Neural cell (in vitro differentiated cells): Measurements from ENCODE around the gene KRT20. TPM values are rescaled to one million over a fixed set of nuclear protein-coding genes. Genes with fewer than 3 reads are reported as not detected.

Experiments
- H2AFZ ChIP-seq: fragments of 200-600, 300-800 bp; sonication (generic), shearing (Covaris generic); 2 replicates; pipeline ENCODE4 v1.6.0; 2014; ENCODE audit warnings: low read depth, mild to moderate bottlenecking, antibody characterized with exemption, low read length, moderate library complexity
- H3F3A ChIP-seq: fragments of 200-600 bp; shearing (Covaris generic); 2 replicates; pipeline ENCODE4 v1.6.1; 2016; ENCODE audit warnings: mild to moderate bottlenecking, moderate library complexity, mixed read lengths, antibody characterized with exemption, low read length; ENCODE audit not compliant: insufficient read depth, poor library complexity, severe bottlenecking
- H3K27ac ChIP-seq: fragments of 200-600, 300-800 bp; sonication (generic), shearing (Covaris generic); 2 replicates; pipeline ENCODE4 v1.5.1; 2014; ENCODE audit warnings: mild to moderate bottlenecking, low read length, moderate library complexity
- H3K27me3 ChIP-seq: fragments of 300-800, 200-600 bp; sonication (generic), shearing (Covaris generic); 2 replicates; pipeline ENCODE4 v1.6.0; 2014; ENCODE audit warnings: mild to moderate bottlenecking, low read depth, low read length, moderate library complexity; ENCODE audit not compliant: insufficient read depth
- H3K36me3 ChIP-seq: fragments of 300-800, 200-600 bp; sonication (generic), shearing (Covaris generic); 2 replicates; pipeline ENCODE4 v1.5.1; 2014; ENCODE audit warnings: mild to moderate bottlenecking, antibody characterized with exemption, low read length, moderate library complexity; ENCODE audit not compliant: insufficient read depth
- H3K4me2 ChIP-seq: fragments of 300-800, 200-600 bp; sonication (generic), shearing (Covaris generic); 2 replicates; pipeline ENCODE4 v1.6.0; 2014; ENCODE audit warnings: mild to moderate bottlenecking, low read length
- H3K4me3 ChIP-seq: fragments of 300-800, 200-600 bp; sonication (generic), shearing (Covaris generic); 2 replicates; pipeline ENCODE4 v1.5.1; 2014; ENCODE audit warnings: mild to moderate bottlenecking, low read length, moderate library complexity
- H3K79me2 ChIP-seq: fragments of 200-600 bp; shearing (Covaris generic); replicated peaks from 2 replicates; pipeline ENCODE4 v1.6.0; 2014; ENCODE audit warnings: mild to moderate bottlenecking, low read length, moderate library complexity; ENCODE audit not compliant: insufficient read depth
- H3K9ac ChIP-seq: fragments of 300-800, 200-600 bp; sonication (generic), shearing (Covaris generic); 2 replicates; pipeline ENCODE4 v1.6.1; 2016; ENCODE audit warnings: mild to moderate bottlenecking, low read length, mixed read lengths
- H3K9me2 ChIP-seq: fragments of 200-600 bp; shearing (Covaris generic); 2 replicates; pipeline ENCODE4 v1.6.1; 2016; ENCODE audit warnings: mild to moderate bottlenecking, low read length, mixed read lengths; ENCODE audit not compliant: insufficient read depth
- H3K9me3 ChIP-seq: fragments of 200-600, 300-800 bp; sonication (generic), shearing (Covaris generic); 2 replicates; pipeline ENCODE4 v1.6.1; 2016; ENCODE audit warnings: mild to moderate bottlenecking, mixed run types, low read length, moderate library complexity, mixed read lengths
- H4K20me1 ChIP-seq: fragments of 200-600 bp; shearing (Covaris generic); 2 replicates; pipeline ENCODE4 v1.6.1; 2016; ENCODE audit warnings: mild to moderate bottlenecking, mixed run types; ENCODE audit not compliant: insufficient read depth
- CTCF ChIP-seq: fragments of 450-650 bp; IDR thresholded peaks from 2 replicates; pipeline ENCODE4 v1.5.1; 2014; ENCODE audit warnings: antibody characterized with exemption, mild to moderate bottlenecking, moderate library complexity; ENCODE audit not compliant: poor library complexity, severe bottlenecking
- EP300 ChIP-seq: fragments of 450-650 bp; conservative IDR thresholded peaks from 2 replicates; pipeline ENCODE4 v1.6.1; 2014; ENCODE audit warnings: antibody characterized with exemption, mild to moderate bottlenecking, moderate library complexity; ENCODE audit not compliant: poor library complexity, severe bottlenecking
- EZH2 ChIP-seq: fragments of 200-600, 300-800 bp; shearing (Covaris generic), sonication (generic); IDR thresholded peaks from 2 replicates; pipeline ENCODE4 v1.6.1; 2014; ENCODE audit warnings: antibody characterized with exemption, low read length, borderline replicate concordance, mild to moderate bottlenecking; ENCODE audit not compliant: insufficient read depth, poor library complexity, severe bottlenecking
- MXI1 ChIP-seq: fragments of 450-650 bp; conservative IDR thresholded peaks from 2 replicates; pipeline ENCODE4 v1.6.1; 2014; ENCODE audit warnings: antibody characterized with exemption, mild to moderate bottlenecking; ENCODE audit not compliant: poor library complexity, severe bottlenecking
- POLR2AphosphoS5 ChIP-seq: IDR thresholded peaks from 2 replicates; pipeline ENCODE4 v1.6.1; 2012
- RAD21 ChIP-seq: fragments of 450-650 bp; conservative IDR thresholded peaks from 2 replicates; pipeline ENCODE4 v1.6.1; 2014; ENCODE audit warnings: antibody characterized with exemption, mild to moderate bottlenecking, moderate library complexity
- REST ChIP-seq: IDR thresholded peaks from 2 replicates; pipeline ENCODE4 v1.6.1; 2012; ENCODE audit warnings: borderline replicate concordance
- SMC3 ChIP-seq: fragments of 450-650 bp; conservative IDR thresholded peaks from 2 replicates; pipeline ENCODE4 v1.6.1; 2014; ENCODE audit warnings: antibody characterized with exemption, mild to moderate bottlenecking, moderate library complexity; ENCODE audit not compliant: poor library complexity
- TAF1 ChIP-seq: IDR thresholded peaks from 2 replicates; pipeline ENCODE4 v1.6.1; 2012; ENCODE audit warnings: low read depth
- polyA plus RNA-seq: library from polyadenylated mRNA; depleted of rRNA; stranded (reverse); fragments of >200 nt; gene quantifications from 2 replicates; pipeline ENCODE4 v1.2.3, GENCODE V29; 2014

KRT20 gene
- polyA plus RNA-seq, 1 donor from 2014 or later: not detected

- no peak overlapping the region for H3K27ac ChIP-seq
These were observed 25.4 kb upstream of the KRT20 start for GRCh38 chr17:40910441-40910841.

GRCh38 chr17:40909755-40910154, 24.7 kb upstream of the KRT20 start:
- H3F3A ChIP-seq: no peaks in the 10 kb centered on the region
- H2AFZ ChIP-seq: peak overlapping the region; percentile 84
- no peak overlapping the region for H3K27ac ChIP-seq
- no peaks in the 10 kb centered on the region for H3K36me3 ChIP-seq
- no peaks in the 10 kb centered on the region for H4K20me1 ChIP-seq
- no peaks in the 10 kb centered on the region for H3K9me3 ChIP-seq
- no peak overlapping the region for H3K4me3 ChIP-seq
- no peaks in the 10 kb centered on the region for H3K27me3 ChIP-seq
- H3K4me2 ChIP-seq: no peak overlapping the region
- no peak overlapping the region for H3K9ac ChIP-seq
- H3K9me2 ChIP-seq: no peaks in the 10 kb centered on the region
- no peaks in the 10 kb centered on the region for H3K79me2 ChIP-seq
- no peak for TF ChIP-seq SMC3
- no peak for TF ChIP-seq CTCF
- no peak for TF ChIP-seq TAF1
- no peak for TF ChIP-seq EZH2
- TF ChIP-seq MXI1: no peak
- no peak for TF ChIP-seq EP300

More at GRCh38 chr17:40910441-40910841, 25.4 kb upstream of the KRT20 start:
- no peaks in the 10 kb centered on the region for H3K9me3 ChIP-seq
- no peaks in the 10 kb centered on the region for H3K36me3 ChIP-seq
- H3K79me2 ChIP-seq: no peaks in the 10 kb centered on the region
- H3K9me2 ChIP-seq: no peaks in the 10 kb centered on the region
- TF ChIP-seq MXI1: no peak
- TF ChIP-seq REST: no peak
- no peak for TF ChIP-seq EZH2
- no peak for TF ChIP-seq TAF1
- TF ChIP-seq EP300: no peak
- no peak for TF ChIP-seq POLR2AphosphoS5
- TF ChIP-seq SMC3: no peak
- no peak for TF ChIP-seq CTCF
- TF ChIP-seq RAD21: no peak
- no peaks in the 10 kb centered on the region for H3F3A ChIP-seq
- H4K20me1 ChIP-seq: no peaks in the 10 kb centered on the region
- no peak overlapping the region for H3K9ac ChIP-seq
- H3K4me3 ChIP-seq: no peak overlapping the region
- no peaks in the 10 kb centered on the region for H3K27me3 ChIP-seq
- H2AFZ ChIP-seq: no peak overlapping the region
- H3K4me2 ChIP-seq: no peak overlapping the region
